Endodermal cell (in vitro differentiated cells): ENCODE data around the gene FAM151A. TPM values are rescaled to one million over a fixed set of nuclear protein-coding genes. Genes with fewer than 3 reads are reported as not detected.

Source experiments
- DNase-seq: peaks from one replicate; pipeline ENCODE4 v3.0.0-alpha.2; 2017
- H3K27ac ChIP-seq: 2 replicates; pipeline ENCODE4 v1.5.1; 2013; ENCODE audit warnings: mild to moderate bottlenecking, low read depth, low read length, moderate library complexity
- H3K27me3 ChIP-seq: 2 replicates; pipeline ENCODE4 v1.6.1; 2013; ENCODE audit warnings: mild to moderate bottlenecking, low read length, moderate library complexity; ENCODE audit not compliant: insufficient read depth, control insufficient read depth, poor library complexity, severe bottlenecking
- H3K36me3 ChIP-seq: 2 replicates; pipeline ENCODE4 v1.7.0; 2013; ENCODE audit warnings: mild to moderate bottlenecking, low read length, moderate library complexity; ENCODE audit not compliant: control insufficient read depth, insufficient read depth
- H3K4me1 ChIP-seq: one replicate; pipeline ENCODE4 v1.7.0; 2013; ENCODE audit warnings: low read length; ENCODE audit not compliant: control insufficient read depth, insufficient read depth
- H3K4me3 ChIP-seq: 2 replicates; pipeline ENCODE4 v1.5.1; 2013; ENCODE audit warnings: mild to moderate bottlenecking, low read length, moderate library complexity
- H3K9ac ChIP-seq: 2 replicates; pipeline ENCODE4 v1.6.1; 2013; ENCODE audit warnings: mild to moderate bottlenecking, low read length, moderate library complexity; ENCODE audit not compliant: poor library complexity, severe bottlenecking; ENCODE audit errors: extremely low read depth
- H3K9me3 ChIP-seq: 2 replicates; pipeline ENCODE4 v1.6.1; 2013; ENCODE audit warnings: mild to moderate bottlenecking, low read length, moderate library complexity; ENCODE audit not compliant: control insufficient read depth
- H3K27ac Mint-ChIP-seq: 2 replicates; pipeline ENCODE4 v1.8.0; 2020; ENCODE audit warnings: mixed read lengths
- H3K27me3 Mint-ChIP-seq: 2 replicates; pipeline ENCODE4 v1.8.0; 2021; ENCODE audit warnings: mild to moderate bottlenecking, mixed read lengths; ENCODE audit not compliant: insufficient read depth
- H3K36me3 Mint-ChIP-seq: 2 replicates; pipeline ENCODE4 v1.8.0; 2020; ENCODE audit warnings: low read depth, mixed read lengths
- H3K4me1 Mint-ChIP-seq: 2 replicates; pipeline ENCODE4 v1.8.0; 2020; ENCODE audit warnings: mixed read lengths
- H3K4me3 Mint-ChIP-seq: 2 replicates; pipeline ENCODE4 v1.8.0; 2020; ENCODE audit warnings: mild to moderate bottlenecking, moderate library complexity, mixed read lengths
- H3K9me3 Mint-ChIP-seq: 2 replicates; pipeline ENCODE4 v1.8.0; 2020; ENCODE audit warnings: mild to moderate bottlenecking, mixed read lengths
- CTCF ChIP-seq: fragments of 200-600 bp; sonication (generic); conservative IDR thresholded peaks from 2 replicates; pipeline ENCODE4 v1.5.0; 2021; ENCODE audit warnings: antibody characterized with exemption, mild to moderate bottlenecking
- WGBS, 2 experiments: methylation state at CpG; one replicate each; pipeline versions ENCODE4 v1.1.5 to v1.1.7; 2013; ENCODE audit warnings: missing lambda C conversion rate in 2 of 2, mixed read lengths in 1 of 2; ENCODE audit not compliant: insufficient coverage in 1 of 2, insufficient read length in 1 of 2; 5-methylcytosine and 5-hydroxymethylcytosine counted together
- total RNA-seq, 2 donors: library from RNA; stranded (reverse); fragmentation: NEBNext Ultra II Directional in 1 of 2; extraction: Animal tissue kit (Norgen Biotek cat#: 25700) in 1 of 2; gene quantifications; 2 replicates in 1 of 2; 3 replicates in 1 of 2; pipeline ENCODE4 v1.2.1, GENCODE V29; 2021

Gene FAM151A
- total RNA-seq, 2 donors from 2014 or later, result not detected

GRCh38 chr1:54608566-54609230 lies 14.6 kb downstream of the FAM151A start:
- Mint-ChIP-seq H3K36me3 (no peaks in the 10 kb centered on the region), H3K4me1 (no peaks in the 10 kb centered on the region), H3K27me3 (no peaks in the 10 kb centered on the region), H3K9me3 (no peaks in the 10 kb centered on the region), H3K27ac (peak overlapping the region; percentile 39), H3K4me3 (no peak overlapping the region)
- no peak overlapping the region for H3K9ac ChIP-seq
- H3K27ac ChIP-seq, result no peak overlapping the region
- no peaks in the 10 kb centered on the region for H3K27me3 ChIP-seq
- no peaks in the 10 kb centered on the region for H3K36me3 ChIP-seq
- H3K9me3 ChIP-seq, result no peaks in the 10 kb centered on the region
- no peak for DNase-seq
- no peak overlapping the region for H3K4me3 ChIP-seq
- no peaks in the 10 kb centered on the region for H3K4me1 ChIP-seq
- WGBS, 2 experiments, result 87 to 90% methylated on average over 2 to 9 of the region's 9 CpGs
- no peak for TF ChIP-seq CTCF

- Histone ChIP-seq H3K4me1 (no peaks in the 10 kb centered on the region), H3K36me3 (no peaks in the 10 kb centered on the region), H3K4me3 (no peak overlapping the region), H3K9me3 (no peaks in the 10 kb centered on the region), H3K27me3 (no peaks in the 10 kb centered on the region), H3K9ac (no peak overlapping the region), H3K27ac (no peak overlapping the region)
- no peak overlapping the region for H3K4me3 Mint-ChIP-seq
- no peak overlapping the region for H3K27ac Mint-ChIP-seq
- H3K27me3 Mint-ChIP-seq, result no peaks in the 10 kb centered on the region
- no peaks in the 10 kb centered on the region for H3K36me3 Mint-ChIP-seq
- TF ChIP-seq CTCF, result no peak
- H3K9me3 Mint-ChIP-seq, result no peaks in the 10 kb centered on the region
- WGBS, 2 experiments, result 93 to 96% methylated on average over 13 to 19 of the region's 19 CpGs
- no peaks in the 10 kb centered on the region for H3K4me1 Mint-ChIP-seq
- no peak for DNase-seq
These were observed 15.3 kb downstream of the FAM151A start for GRCh38 chr1:54607821-54608565.

GRCh38 chr1:54606990-54607325 lies 16.4 kb downstream of the FAM151A start:
- Mint-ChIP-seq H3K27ac (no peak overlapping the region), H3K9me3 (no peaks in the 10 kb centered on the region), H3K4me3 (no peak overlapping the region), H3K36me3 (no peaks in the 10 kb centered on the region), H3K27me3 (no peaks in the 10 kb centered on the region), H3K4me1 (no peaks in the 10 kb centered on the region)
- 93 to 94% methylated on average over 8 to 13 of the region's 13 CpGs for WGBS, 2 experiments
- H3K4me3 ChIP-seq, result no peak overlapping the region
- no peaks in the 10 kb centered on the region for H3K27me3 ChIP-seq
- H3K9ac ChIP-seq, result no peak overlapping the region
- no peaks in the 10 kb centered on the region for H3K36me3 ChIP-seq
- H3K27ac ChIP-seq, result no peak overlapping the region
- no peaks in the 10 kb centered on the region for H3K9me3 ChIP-seq
- DNase-seq, result no peak
- no peak for TF ChIP-seq CTCF
- H3K4me1 ChIP-seq, result no peaks in the 10 kb centered on the region
